ENCODE data around the gene APC2.
A peak's percentile ranks its signal among the peaks of the same experiment; 100 is the strongest.
"Not testable (repeated sequence)": the region's sequence is repeated elsewhere in the genome, so short reads cannot be mapped to it uniquely, and the experiment has no call there.

The APC2 gene

DNA sequence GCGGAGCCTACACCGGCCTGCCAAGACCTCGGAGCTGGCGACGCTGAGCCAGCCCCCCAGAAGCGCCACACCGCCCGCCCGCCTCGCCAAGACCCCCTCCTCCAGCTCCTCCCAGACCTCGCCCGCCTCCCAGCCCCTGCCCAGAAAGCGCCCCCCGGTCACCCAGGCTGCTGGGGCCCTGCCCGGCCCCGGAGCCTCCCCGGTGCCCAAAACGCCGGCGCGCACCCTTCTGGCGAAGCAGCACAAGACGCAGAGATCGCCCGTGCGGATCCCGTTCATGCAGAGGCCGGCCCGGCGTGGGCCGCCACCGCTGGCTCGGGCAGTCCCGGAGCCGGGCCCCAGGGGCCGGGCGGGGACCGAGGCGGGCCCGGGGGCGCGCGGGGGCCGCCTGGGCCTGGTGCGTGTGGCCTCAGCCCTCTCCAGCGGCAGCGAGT, 18.9 kb downstream of the APC2 start:
- DNase-seq = no peak

DNA sequence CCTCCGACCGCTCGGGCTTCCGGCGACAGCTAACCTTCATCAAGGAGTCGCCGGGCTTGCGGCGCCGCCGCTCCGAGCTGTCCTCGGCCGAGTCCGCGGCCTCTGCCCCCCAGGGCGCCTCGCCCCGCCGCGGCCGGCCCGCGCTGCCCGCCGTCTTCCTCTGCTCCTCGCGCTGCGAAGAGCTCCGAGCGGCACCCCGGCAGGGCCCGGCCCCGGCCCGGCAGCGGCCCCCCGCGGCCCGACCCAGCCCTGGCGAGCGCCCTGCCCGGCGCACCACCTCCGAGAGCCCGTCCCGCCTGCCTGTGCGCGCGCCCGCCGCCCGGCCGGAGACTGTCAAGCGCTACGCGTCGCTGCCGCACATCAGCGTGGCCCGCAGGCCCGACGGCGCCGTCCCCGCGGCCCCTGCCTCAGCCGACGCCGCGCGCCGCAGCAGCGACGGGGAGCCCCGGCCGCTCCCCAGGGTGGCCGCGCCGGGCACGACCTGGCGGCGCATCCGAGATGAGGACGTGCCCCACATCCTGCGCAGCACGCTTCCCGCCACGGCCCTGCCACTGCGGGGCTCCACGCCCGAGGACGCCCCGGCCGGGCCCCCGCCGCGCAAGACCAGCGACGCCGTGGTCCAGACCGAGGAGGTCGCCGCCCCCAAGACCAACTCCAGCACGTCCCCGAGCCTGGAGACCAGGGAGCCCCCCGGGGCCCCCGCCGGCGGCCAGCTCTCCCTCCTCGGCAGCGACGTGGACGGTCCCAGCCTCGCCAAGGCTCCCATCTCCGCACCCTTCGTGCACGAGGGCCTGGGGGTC, 19.5 kb downstream of the APC2 start:
- no peak for DNase-seq

DNA sequence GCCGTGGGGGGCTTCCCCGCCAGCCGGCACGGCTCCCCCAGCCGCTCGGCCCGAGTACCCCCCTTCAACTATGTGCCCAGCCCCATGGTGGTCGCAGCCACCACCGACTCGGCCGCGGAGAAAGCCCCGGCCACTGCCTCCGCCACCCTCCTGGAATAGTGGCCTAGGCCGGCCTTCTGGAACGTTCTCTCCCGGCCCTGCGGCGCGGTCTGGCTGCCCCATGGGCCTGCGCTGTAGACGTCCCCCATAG, 20.1 kb downstream of the APC2 start:
- no peak for DNase-seq

GRCh38 chr19:1470305-1471009, 20.5 kb downstream of the APC2 start:
- peak; percentile 35 for DNase-seq

DNA sequence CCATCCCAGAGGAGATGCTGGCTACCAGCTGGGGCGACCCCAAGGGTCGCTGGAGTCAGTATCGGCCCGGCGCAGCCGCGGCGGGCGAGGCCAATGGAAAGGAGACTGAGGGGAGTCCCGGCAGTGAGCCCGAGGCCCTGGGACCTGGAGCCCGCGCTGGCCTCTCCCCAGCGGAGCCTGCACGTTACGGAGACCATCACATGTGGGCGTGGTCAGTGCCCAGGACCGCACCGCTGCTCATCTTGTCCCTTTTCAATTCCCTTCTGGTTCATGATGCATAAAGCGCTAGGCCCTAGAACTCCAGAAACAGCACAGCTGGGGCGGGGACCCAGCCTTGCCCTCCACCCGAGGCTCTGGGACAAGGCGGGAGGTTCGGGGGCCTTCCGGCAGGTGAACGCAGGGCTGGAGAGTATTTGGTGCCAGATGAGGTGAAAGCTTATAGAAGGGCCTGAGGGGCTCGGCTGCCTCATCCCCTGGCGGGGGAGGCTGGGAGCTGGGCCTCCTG, 21.1 kb downstream of the APC2 start:
- no peak for DNase-seq

- DNase-seq = no peak
These were observed 21.7 kb downstream of the APC2 start for GRCh38 chr19:1471515-1472160.

- no peak for DNase-seq
These were observed 22.5 kb downstream of the APC2 start for GRCh38 chr19:1472231-1473084.

DNA sequence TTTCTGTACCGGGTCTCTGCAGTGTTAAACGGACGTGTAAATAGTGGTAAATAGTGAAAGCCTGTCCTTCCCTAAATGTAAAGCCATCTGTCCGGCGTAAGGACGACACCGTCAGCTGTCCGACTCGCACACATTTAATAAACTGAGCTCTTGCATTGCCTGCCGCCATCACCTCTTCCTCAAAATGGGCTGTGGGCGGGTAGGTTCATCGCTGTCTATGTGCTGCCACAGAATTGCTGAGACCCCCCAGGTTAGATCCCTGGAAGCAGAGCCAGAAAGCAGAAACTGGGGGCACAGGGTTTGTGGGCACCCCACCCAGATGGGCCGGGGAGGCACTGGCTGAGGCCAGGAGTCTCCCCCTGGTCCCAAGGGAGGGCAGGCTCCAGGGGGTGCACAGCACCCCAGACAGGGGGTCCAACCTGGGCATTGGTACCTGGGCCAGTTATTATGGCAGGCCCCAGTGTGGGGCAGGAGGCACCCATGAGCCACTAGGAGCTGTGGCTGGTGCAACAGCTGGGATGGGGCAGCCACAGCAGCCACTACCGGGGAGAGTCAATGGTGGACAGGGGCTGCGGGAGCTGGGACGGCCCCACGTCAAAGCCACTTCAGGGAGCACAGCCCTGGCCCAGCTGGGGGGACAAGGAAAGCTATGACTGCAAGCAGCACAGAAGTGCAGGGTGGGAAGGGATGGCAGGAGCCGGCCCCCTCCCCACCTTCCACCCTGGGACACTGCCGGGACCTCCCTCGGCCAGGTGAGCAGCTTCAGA, 23.3 kb downstream of the APC2 start:
- DNase-seq = no peak

DNA sequence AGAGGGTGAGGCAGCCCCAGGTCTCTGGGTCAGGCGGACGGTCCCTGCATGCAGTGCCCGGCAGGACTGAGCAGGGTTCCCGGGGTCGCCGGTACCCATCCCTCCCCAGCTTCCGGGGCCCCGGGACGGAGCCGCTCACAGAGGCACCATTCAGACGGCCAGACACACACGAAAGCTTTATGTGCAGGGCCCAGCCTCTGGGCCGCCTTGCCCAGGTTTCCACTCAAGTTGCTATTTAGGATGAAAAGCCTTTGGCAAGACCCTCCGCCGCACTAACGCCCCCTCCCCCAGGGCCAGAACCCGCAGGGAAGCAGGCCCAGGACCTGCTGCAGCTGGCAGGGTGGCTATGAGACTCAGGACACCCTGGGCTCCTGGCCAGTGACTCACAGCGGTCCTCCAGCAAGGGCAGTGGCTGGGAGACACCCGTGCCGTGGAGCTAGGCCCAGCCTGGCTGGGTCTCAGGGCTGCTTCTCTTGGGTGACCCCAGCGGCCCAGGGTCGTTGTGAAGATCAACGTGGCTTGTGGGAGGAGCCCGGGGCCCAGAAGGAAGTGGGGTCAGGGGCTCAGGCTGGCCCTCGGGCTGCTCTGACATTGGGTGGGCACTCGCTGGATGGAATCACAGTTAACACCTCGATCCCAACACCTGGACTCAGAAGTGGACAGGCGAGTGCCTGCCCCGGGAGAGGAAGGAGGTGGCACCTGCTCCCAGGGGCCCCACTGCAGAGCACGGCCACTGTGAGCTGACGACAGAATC, 24.3 kb downstream of the APC2 start:
- DNase-seq = no peak

- DNase-seq = no peak
These were observed 24.9 kb downstream of the APC2 start for GRCh38 chr19:1474765-1475351.

GRCh38 chr19:1475751-1476437, 26.0 kb downstream of the APC2 start:
- no peak for DNase-seq

DNA sequence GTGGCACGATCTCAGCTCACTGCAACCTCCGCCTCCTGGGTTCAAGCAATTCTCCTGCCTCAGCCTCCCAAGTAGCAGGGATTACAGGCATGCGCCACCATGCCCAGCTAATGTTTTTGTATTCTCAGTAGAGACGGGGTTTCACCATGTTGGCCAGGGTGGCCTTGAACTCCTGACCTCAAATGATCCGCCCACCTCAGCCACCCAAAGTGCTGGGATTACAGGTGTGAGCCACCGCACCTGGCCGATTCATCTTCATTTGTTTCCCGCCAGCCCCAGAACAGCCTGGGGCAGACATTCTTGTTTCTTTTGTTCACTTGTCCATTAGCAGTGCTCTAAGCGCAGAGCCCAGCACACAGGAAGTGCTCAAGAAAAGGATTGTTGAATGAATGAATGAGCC, 27.1 kb downstream of the APC2 start:
- not testable (repeated sequence) for DNase-seq

GRCh38 chr19:1478934-1479707, 29.2 kb downstream of the APC2 start, which contains the start of gene C19orf25:
Gene C19orf25 (minus strand): TSS chr19:1479215. CDS start chr19:1478903, 312 bp downstream.
- DNase-seq = peak; percentile 80

GRCh38 chr19:1481224-1481892, 31.4 kb downstream of the APC2 start:
- no peak for DNase-seq

DNA sequence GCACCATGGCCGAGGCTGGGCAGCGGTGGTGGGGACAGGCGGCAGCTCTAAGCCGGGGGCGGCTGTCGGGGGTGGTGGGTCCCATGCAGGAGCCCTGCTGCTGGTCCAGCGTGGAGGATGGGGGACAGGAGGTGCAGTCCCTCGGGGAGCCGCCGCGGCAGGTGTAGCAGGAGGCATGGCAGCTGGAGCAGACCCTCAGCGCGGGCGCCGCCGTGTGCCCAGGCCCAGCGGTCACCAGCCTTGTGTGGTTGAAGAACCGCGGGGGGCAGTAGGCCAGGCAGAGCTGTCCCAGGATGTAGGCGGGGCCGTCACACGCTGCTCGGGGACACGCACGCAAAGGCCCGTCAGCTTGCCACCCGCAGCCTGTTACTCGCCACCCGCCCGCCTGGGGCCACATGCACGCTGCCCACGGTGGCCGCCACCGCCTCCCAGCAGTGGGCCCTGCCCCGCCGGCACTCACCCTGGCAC, 32.0 kb downstream of the APC2 start:
- DNase-seq = no peak

DNA sequence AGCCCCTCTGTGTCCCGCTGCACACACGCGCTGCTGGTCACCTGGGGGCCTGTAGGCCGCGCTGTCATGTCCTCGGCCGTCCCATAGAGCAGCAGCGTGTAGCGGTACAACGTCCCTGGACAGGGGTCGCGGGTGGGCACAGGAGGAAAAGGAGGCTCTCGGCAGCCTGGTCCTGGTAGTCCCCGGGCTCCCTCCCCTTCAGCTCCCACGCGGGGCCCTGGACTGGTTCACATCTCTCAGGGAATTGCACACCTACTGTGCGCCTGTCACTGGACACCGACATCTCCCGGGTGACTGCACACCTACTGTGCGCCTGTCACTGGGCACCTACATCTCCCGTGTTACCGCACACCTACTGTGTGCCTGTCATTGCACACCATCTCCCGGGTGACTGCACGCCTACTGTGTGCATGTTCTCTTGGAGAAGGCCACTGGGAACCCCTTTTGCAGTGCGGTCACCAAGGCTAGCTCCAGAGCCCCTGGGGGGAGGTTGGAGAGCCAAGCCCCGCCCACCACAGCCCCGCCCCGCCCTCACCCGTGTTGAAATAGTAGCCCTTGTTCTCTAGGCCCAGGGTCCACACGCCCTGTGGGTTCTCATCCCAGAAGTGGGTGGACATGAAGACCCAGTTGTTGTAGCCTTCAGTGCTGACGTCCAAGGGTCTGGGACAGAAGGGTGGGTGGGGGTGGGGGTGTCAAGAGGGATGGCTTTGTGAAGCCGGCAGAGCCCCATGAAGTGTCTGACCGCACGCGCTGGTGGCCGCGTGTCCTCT, 32.6 kb downstream of the APC2 start:
- no peak for DNase-seq

GRCh38 chr19:1483131-1483978, 33.4 kb downstream of the APC2 start:
- DNase-seq = no peak
